ENCODE results near the gene SEMA3D. TPM values are rescaled to one million over a fixed set of nuclear protein-coding genes. Genes with fewer than 3 reads are reported as not detected.

The SEMA3D gene
- total RNA-seq, 1 experiment from 2014 or later, result 2.0 TPM

DNA sequence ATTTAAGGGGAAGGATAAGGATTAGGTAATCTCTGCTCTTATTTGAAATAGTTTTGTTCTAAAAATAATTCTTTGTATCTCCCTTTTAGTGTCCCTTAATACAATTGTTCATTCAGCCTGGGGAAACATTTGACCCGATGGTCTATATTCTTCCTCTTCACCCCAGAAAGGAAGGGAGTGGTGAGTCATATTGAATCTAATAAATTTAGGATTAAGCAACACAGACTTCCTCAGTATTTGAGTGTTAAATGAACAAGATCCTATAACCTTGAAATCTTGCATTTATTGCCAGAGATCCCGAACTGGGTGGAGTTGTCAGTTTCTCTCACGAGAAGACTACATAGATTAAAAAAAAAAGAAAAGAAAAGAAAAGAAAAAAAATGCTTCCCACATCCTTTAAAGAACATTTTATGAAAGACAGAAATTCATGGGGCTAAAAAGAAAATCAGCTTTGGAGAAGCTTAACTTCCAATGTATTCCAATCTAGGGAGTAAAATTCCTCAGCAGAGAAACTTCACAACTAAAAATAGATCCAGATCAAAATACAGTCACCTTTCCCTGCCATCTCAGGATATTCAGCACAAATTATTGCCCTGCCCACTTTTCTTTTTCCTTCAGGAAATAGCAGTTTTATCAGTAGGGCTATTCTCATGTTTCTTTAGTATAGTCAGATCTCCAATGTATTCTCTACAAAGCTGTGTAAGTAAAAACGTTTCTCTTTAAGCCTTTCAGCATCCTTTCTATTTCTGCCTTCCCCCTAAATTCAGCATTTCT, 82.2 kb downstream of the SEMA3D start:
- no TSS peak for BruUV-seq (replicated peaks)
- peaks cover 30% of the 10 kb centered on the region for H3K4me1 Mint-ChIP-seq (ENCODE audit: low read depth, unreplicated experiment)
- no peaks in the 10 kb centered on the region for H3K27me3 Mint-ChIP-seq (ENCODE audit: unreplicated experiment)
- no peaks in the 10 kb centered on the region for H3K9me3 Mint-ChIP-seq (ENCODE audit: low read depth, unreplicated experiment)
- H3K27ac Mint-ChIP-seq (ENCODE audit: unreplicated experiment), result peak overlapping the region; percentile 26
- H3K4me3 Mint-ChIP-seq (ENCODE audit: low read depth, unreplicated experiment), result no peak overlapping the region
- intact Hi-C loops (cut with micrococcal nuclease; ENCODE audit: unreplicated experiment), result no loop called here
- CTCF ChIA-PET, result interaction anchor here (0.8 kb wide), 1 partner anchor 10 kb away, joined by 4 read pairs; no protein-coding TSS in a partner anchor
- peaks cover 5% of the 10 kb centered on the region for H3K36me3 Mint-ChIP-seq (ENCODE audit: insufficient read depth, unreplicated experiment)
- DNase-seq, result no peak
- no peak for TF ChIP-seq CTCF (IDR thresholded peaks at IDR 0.05; ENCODE audit: unreplicated experiment)

- intact Hi-C loops (cut with micrococcal nuclease; ENCODE audit: unreplicated experiment), result no loop called here
- H3K4me1 Mint-ChIP-seq (ENCODE audit: low read depth, unreplicated experiment), result peaks cover 30% of the 10 kb centered on the region
- H3K27ac Mint-ChIP-seq (ENCODE audit: unreplicated experiment), result peak overlapping the region; percentile 52
- no peak for TF ChIP-seq CTCF (IDR thresholded peaks at IDR 0.05; ENCODE audit: unreplicated experiment)
- no peaks in the 10 kb centered on the region for H3K27me3 Mint-ChIP-seq (ENCODE audit: unreplicated experiment)
- H3K36me3 Mint-ChIP-seq (ENCODE audit: insufficient read depth, unreplicated experiment), result peaks cover 5% of the 10 kb centered on the region
- H3K9me3 Mint-ChIP-seq (ENCODE audit: low read depth, unreplicated experiment), result no peaks in the 10 kb centered on the region
- no peak for DNase-seq
- CTCF ChIA-PET, result no interaction called here
- no peak overlapping the region for H3K4me3 Mint-ChIP-seq (ENCODE audit: low read depth, unreplicated experiment)
- no TSS peak for BruUV-seq (replicated peaks)
These were observed 82.9 kb downstream of the SEMA3D start for GRCh38 chr7:85103962-85104361.

GRCh38 chr7:85103357-85103756, 83.5 kb downstream of the SEMA3D start:
- CTCF ChIA-PET, result no interaction called here
- intact Hi-C loops (cut with micrococcal nuclease; ENCODE audit: unreplicated experiment), result no loop called here
- TF ChIP-seq CTCF (IDR thresholded peaks at IDR 0.05; ENCODE audit: unreplicated experiment), result no peak
- Mint-ChIP-seq H3K27me3 (ENCODE audit: unreplicated experiment) (no peaks in the 10 kb centered on the region), H3K36me3 (ENCODE audit: insufficient read depth, unreplicated experiment) (peaks cover 5% of the 10 kb centered on the region), H3K4me1 (ENCODE audit: low read depth, unreplicated experiment) (peaks cover 30% of the 10 kb centered on the region), H3K4me3 (ENCODE audit: low read depth, unreplicated experiment) (no peak overlapping the region), H3K27ac (ENCODE audit: unreplicated experiment) (peak overlapping the region; percentile 52), H3K9me3 (ENCODE audit: low read depth, unreplicated experiment) (no peaks in the 10 kb centered on the region)
- peak; percentile 22 for DNase-seq
- no TSS peak for BruUV-seq (replicated peaks)

GRCh38 chr7:85102813-85103350, 84.0 kb downstream of the SEMA3D start:
- no peaks in the 10 kb centered on the region for H3K27me3 Mint-ChIP-seq (ENCODE audit: unreplicated experiment)
- no peaks in the 10 kb centered on the region for H3K9me3 Mint-ChIP-seq (ENCODE audit: low read depth, unreplicated experiment)
- peaks cover 5% of the 10 kb centered on the region for H3K36me3 Mint-ChIP-seq (ENCODE audit: insufficient read depth, unreplicated experiment)
- BruUV-seq (replicated peaks), result no TSS peak
- H3K4me3 Mint-ChIP-seq (ENCODE audit: low read depth, unreplicated experiment), result no peak overlapping the region
- peaks cover 30% of the 10 kb centered on the region for H3K4me1 Mint-ChIP-seq (ENCODE audit: low read depth, unreplicated experiment)
- DNase-seq, result no peak
- no peak for TF ChIP-seq CTCF (IDR thresholded peaks at IDR 0.05; ENCODE audit: unreplicated experiment)
- intact Hi-C loops (cut with micrococcal nuclease; ENCODE audit: unreplicated experiment), result no loop called here
- CTCF ChIA-PET, result no interaction called here
- no peak overlapping the region for H3K27ac Mint-ChIP-seq (ENCODE audit: unreplicated experiment)
